Trophoblast cell (in vitro differentiated cells and primary cell): ENCODE measurements around the gene NLE1.

Experiments
- DNase-seq, 2 donors: peaks; one replicate each; pipeline ENCODE4 v3.0.0-alpha.2; 2016
- H2AFZ ChIP-seq: 2 replicates; pipeline ENCODE4 v1.6.1; 2013; ENCODE audit warnings: low read length, moderate library complexity, mild to moderate bottlenecking; ENCODE audit not compliant: insufficient read depth, poor library complexity
- H2AK5ac ChIP-seq: 2 replicates; pipeline ENCODE4 v1.6.1; 2013; ENCODE audit warnings: mild to moderate bottlenecking, low read length
- H2BK120ac ChIP-seq: 2 replicates; pipeline ENCODE4 v1.6.1; 2013; ENCODE audit warnings: low read length, mild to moderate bottlenecking, moderate library complexity; ENCODE audit not compliant: insufficient read depth, poor library complexity
- H2BK12ac ChIP-seq: 2 replicates; pipeline ENCODE4 v1.6.1; 2013; ENCODE audit warnings: mild to moderate bottlenecking, low read length, moderate library complexity
- H2BK5ac ChIP-seq: 2 replicates; pipeline ENCODE4 v1.6.1; 2013; ENCODE audit warnings: low read length, low read depth, moderate library complexity, mild to moderate bottlenecking; ENCODE audit not compliant: poor library complexity
- H3K14ac ChIP-seq: 2 replicates; pipeline ENCODE4 v1.6.1; 2013; ENCODE audit warnings: mild to moderate bottlenecking, low read length
- H3K18ac ChIP-seq: 2 replicates; pipeline ENCODE4 v1.6.1; 2013; ENCODE audit warnings: mild to moderate bottlenecking, low read length
- H3K23ac ChIP-seq: 2 replicates; pipeline ENCODE4 v1.6.1; 2013; ENCODE audit warnings: low read length
- H3K27ac ChIP-seq: 2 replicates; pipeline ENCODE4 v1.5.1; 2013; ENCODE audit warnings: low read depth, mild to moderate bottlenecking, inconsistent platforms, low read length, moderate library complexity
- H3K27me3 ChIP-seq: 2 replicates; pipeline ENCODE4 v1.6.1; 2013; ENCODE audit warnings: inconsistent platforms, mild to moderate bottlenecking, low read length, moderate library complexity; ENCODE audit not compliant: insufficient read depth
- H3K36me3 ChIP-seq, 2 experiments: 1 replicate in 1 of 2; 2 replicates in 1 of 2; pipeline ENCODE4 v1.6.1; 2013; ENCODE audit warnings: low read length in 2 of 2, mild to moderate bottlenecking in 2 of 2, moderate library complexity in 1 of 2; ENCODE audit not compliant: insufficient read depth in 2 of 2, control insufficient read depth in 1 of 2
- H3K4ac ChIP-seq: 2 replicates; pipeline ENCODE4 v1.6.1; 2013; ENCODE audit warnings: low read depth, mild to moderate bottlenecking, low read length, moderate library complexity
- H3K4me1 ChIP-seq, 2 experiments: 1 replicate in 1 of 2; 2 replicates in 1 of 2; pipeline ENCODE4 v1.6.1; 2013; ENCODE audit warnings: low read length in 2 of 2, mild to moderate bottlenecking in 2 of 2, moderate library complexity in 1 of 2; ENCODE audit not compliant: insufficient read depth in 2 of 2, control insufficient read depth in 1 of 2
- H3K4me2 ChIP-seq: 2 replicates; pipeline ENCODE4 v1.6.1; 2013; ENCODE audit warnings: inconsistent platforms, mild to moderate bottlenecking, low read length, moderate library complexity
- H3K4me3 ChIP-seq: 2 replicates; pipeline ENCODE4 v1.5.1; 2013; ENCODE audit warnings: mild to moderate bottlenecking, low read depth, low read length, inconsistent platforms
- H3K79me1 ChIP-seq: one replicate; pipeline ENCODE4 v1.6.1; 2013; ENCODE audit warnings: low read length
- H3K79me2 ChIP-seq: 2 replicates; pipeline ENCODE4 v1.6.1; 2013; ENCODE audit warnings: low read length, mild to moderate bottlenecking; ENCODE audit not compliant: control insufficient read depth, insufficient read depth, poor library complexity
- H3K9ac ChIP-seq: 2 replicates; pipeline ENCODE4 v1.6.1; 2013; ENCODE audit warnings: mild to moderate bottlenecking, low read length
- H3K9me3 ChIP-seq: 2 replicates; pipeline ENCODE4 v1.6.1; 2013; ENCODE audit warnings: low read depth, mild to moderate bottlenecking, control low read depth, inconsistent platforms, low read length; ENCODE audit not compliant: insufficient read depth
- H4K12ac ChIP-seq: 2 replicates; pipeline ENCODE4 v1.6.1; 2013; ENCODE audit warnings: low read depth, mild to moderate bottlenecking, low read length, moderate library complexity
- H4K8ac ChIP-seq: 2 replicates; pipeline ENCODE4 v1.6.1; 2013; ENCODE audit warnings: low read depth, mild to moderate bottlenecking, low read length, moderate library complexity
- H4K91ac ChIP-seq: one replicate; pipeline ENCODE4 v1.6.1; 2013; ENCODE audit warnings: low read depth, mild to moderate bottlenecking, low read length, moderate library complexity
- WGBS: extraction: QIAGEN DNeasy Blood & Tissue Kit; methylation state at CpG from one replicate; pipeline ENCODE4 v1.1.7; 2013; ENCODE audit warnings: missing lambda C conversion rate; ENCODE audit not compliant: insufficient read length, insufficient coverage; ENCODE audit errors: extremely low coverage; 5-methylcytosine and 5-hydroxymethylcytosine counted together

The NLE1 gene

DNA sequence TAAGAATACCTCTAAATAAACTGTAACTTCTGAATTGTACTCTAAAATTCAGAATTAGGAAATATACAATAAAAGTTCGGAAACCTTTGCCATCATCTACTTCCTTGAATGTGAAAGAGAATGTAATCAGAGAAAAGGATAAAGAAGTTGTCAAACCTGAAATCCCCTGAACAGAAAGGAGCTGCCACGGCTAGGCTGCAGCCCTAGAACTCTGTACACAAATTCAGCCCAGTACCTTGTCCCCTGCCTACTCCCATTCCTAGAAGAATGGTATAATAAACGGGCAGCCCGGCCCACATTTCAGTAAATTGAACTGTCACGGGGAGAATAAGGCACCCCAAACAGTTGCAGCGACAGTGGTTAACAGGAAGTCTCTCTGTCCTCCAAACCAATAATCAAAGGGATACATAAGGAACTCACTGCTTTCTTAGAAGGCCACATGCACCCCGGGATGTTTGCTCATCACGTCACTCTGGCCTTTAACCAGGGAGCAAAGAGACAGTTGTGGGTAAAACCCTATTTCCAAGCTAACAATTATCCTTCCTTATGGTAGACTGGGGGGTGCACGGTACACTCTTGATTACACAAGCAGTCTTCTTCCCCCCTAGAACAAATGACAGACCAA lies 54.3 kb downstream of the NLE1 start:
- no peak overlapping the region for H2AK5ac ChIP-seq
- no peaks in the 10 kb centered on the region for H3K36me3 ChIP-seq
- peak in 1 of 2 donors; percentile 34 for DNase-seq
- H3K27me3 ChIP-seq: no peaks in the 10 kb centered on the region
- WGBS: no CpG with 5 or more reads among the region's 9 CpGs
- no peak overlapping the region for H2BK12ac ChIP-seq
- H3K4me1 ChIP-seq: peaks cover 3 to 11% of the 10 kb centered on the region in 2 experiments
- H3K23ac ChIP-seq: no peak overlapping the region
- peaks cover 4% of the 10 kb centered on the region for H3K79me2 ChIP-seq
- peaks cover 10% of the 10 kb centered on the region for H3K79me1 ChIP-seq
- no peaks in the 10 kb centered on the region for H3K9me3 ChIP-seq
- no peak overlapping the region for H3K18ac ChIP-seq
- no peak overlapping the region for H4K8ac ChIP-seq
- peak overlapping the region; percentile 72 for H3K27ac ChIP-seq
- no peak overlapping the region for H3K4me3 ChIP-seq
- no peak overlapping the region for H3K9ac ChIP-seq
- no peak overlapping the region for H4K12ac ChIP-seq
- no peak overlapping the region for H3K4ac ChIP-seq
- no peak overlapping the region for H4K91ac ChIP-seq
- H2BK5ac ChIP-seq: no peak overlapping the region
- H3K14ac ChIP-seq: no peak overlapping the region
- H3K4me2 ChIP-seq: peak overlapping the region; percentile 65
- peak overlapping the region; percentile 49 for H2AFZ ChIP-seq
- H2BK120ac ChIP-seq: no peak overlapping the region

DNA sequence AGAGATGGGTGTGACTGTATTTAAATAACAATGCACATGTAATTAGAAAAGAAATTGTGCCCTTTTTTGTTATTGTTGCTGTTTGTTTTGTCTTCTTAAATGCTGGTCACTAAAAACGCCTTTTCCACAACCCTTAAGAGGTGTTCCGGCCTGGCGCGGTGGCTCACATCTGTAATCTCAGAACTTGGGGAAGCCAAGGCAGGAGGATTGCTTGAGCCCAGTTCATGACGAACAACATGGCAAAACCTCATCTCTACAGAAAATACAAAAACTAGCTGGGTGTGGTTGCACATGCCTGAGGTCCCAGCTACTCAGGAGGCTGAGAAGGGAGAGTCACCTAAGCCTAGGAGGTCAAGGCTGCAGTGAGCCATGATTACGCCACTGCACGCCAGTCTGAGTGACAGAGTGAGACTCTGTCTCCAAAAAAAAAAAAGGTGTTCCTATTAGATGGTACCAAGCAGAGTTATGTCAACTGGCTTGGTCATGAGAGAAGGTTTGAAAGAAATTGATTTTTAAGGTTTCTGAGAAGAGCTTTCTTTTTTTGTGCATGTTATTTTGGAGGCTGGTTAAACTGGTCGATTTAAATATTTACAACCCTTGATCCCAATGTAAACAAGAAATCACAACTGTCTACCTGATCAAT lies 55.1 kb downstream of the NLE1 start:
- Histone ChIP-seq H4K12ac (no peak overlapping the region), H3K79me2 (peaks cover 4% of the 10 kb centered on the region), H2AK5ac (no peak overlapping the region), H4K91ac (no peak overlapping the region), H3K36me3 (no peaks in the 10 kb centered on the region), H3K18ac (no peak overlapping the region), H2BK5ac (no peak overlapping the region), H3K27me3 (no peaks in the 10 kb centered on the region), H2BK12ac (no peak overlapping the region), H3K4me1 (peaks cover 3 to 11% of the 10 kb centered on the region in 2 experiments), H3K4ac (no peak overlapping the region), H2AFZ (no peak overlapping the region), H3K23ac (no peak overlapping the region), H2BK120ac (no peak overlapping the region), H4K8ac (no peak overlapping the region), H3K9me3 (no peaks in the 10 kb centered on the region), H3K14ac (no peak overlapping the region), H3K9ac (no peak overlapping the region), H3K4me2 (no peak overlapping the region), H3K27ac (no peak overlapping the region), H3K79me1 (peaks cover 10% of the 10 kb centered on the region), H3K4me3 (no peak overlapping the region)
- WGBS: no CpG with 5 or more reads among the region's 8 CpGs
- DNase-seq: no peak

DNA sequence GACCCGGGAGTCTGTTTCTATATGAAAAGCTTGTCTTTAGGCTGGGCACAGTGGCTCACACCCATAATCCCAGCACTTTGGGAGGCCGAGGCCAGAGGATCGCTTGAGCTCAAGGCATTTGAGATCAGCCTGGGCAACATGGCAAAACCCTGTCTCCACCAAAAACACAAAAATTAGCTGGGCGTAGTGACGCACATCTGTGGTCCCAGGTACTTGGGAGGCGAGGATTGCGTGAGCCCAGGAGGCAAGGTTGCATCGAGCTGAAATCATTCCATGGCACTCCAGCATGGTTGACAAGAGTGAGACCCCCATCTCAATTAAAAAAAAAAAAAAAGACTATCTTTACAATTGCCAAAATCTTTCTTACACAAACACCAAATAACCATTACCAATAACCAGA lies 55.9 kb downstream of the NLE1 start:
- no peak overlapping the region for H2BK5ac ChIP-seq
- H4K12ac ChIP-seq: no peak overlapping the region
- peaks cover 3 to 11% of the 10 kb centered on the region in 2 experiments for H3K4me1 ChIP-seq
- peaks cover 10% of the 10 kb centered on the region for H3K79me1 ChIP-seq
- H3K4me3 ChIP-seq: no peak overlapping the region
- H3K9me3 ChIP-seq: no peaks in the 10 kb centered on the region
- no peak overlapping the region for H3K18ac ChIP-seq
- no peak overlapping the region for H2BK12ac ChIP-seq
- no peak overlapping the region for H3K4ac ChIP-seq
- no peak overlapping the region for H3K14ac ChIP-seq
- H4K91ac ChIP-seq: no peak overlapping the region
- no peak overlapping the region for H2BK120ac ChIP-seq
- H3K4me2 ChIP-seq: no peak overlapping the region
- H3K36me3 ChIP-seq: no peaks in the 10 kb centered on the region
- H2AK5ac ChIP-seq: no peak overlapping the region
- DNase-seq: no peak
- WGBS: no CpG with 5 or more reads among the region's 8 CpGs
- H2AFZ ChIP-seq: no peak overlapping the region
- H4K8ac ChIP-seq: no peak overlapping the region
- no peak overlapping the region for H3K27ac ChIP-seq
- H3K23ac ChIP-seq: no peak overlapping the region
- peaks cover 4% of the 10 kb centered on the region for H3K79me2 ChIP-seq
- H3K9ac ChIP-seq: no peak overlapping the region
- H3K27me3 ChIP-seq: no peaks in the 10 kb centered on the region

DNA sequence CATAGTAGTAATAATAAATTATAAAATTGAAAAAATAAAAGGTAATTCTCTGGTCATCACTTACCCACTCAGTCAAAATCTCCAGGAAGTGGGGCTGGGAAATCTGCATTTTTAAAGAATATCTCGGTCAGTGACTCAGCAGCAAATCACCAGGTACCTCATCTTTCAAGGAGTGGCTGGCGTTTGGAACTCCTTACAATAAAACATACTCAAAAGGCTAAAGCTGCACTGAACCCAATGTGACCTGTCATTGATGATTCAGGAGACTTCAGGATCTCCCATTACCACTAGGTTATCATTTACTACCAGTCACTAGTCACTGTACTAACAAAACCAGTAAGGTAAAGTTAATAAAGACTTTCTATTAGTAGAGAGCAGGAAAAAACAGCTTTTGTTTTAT lies 57.1 kb downstream of the NLE1 start:
- Histone ChIP-seq H3K27me3 (no peaks in the 10 kb centered on the region), H2AK5ac (no peak overlapping the region), H3K9me3 (no peaks in the 10 kb centered on the region), H2AFZ (no peak overlapping the region), H3K14ac (no peak overlapping the region), H3K79me2 (peaks cover 4% of the 10 kb centered on the region), H3K18ac (no peak overlapping the region), H3K4me3 (no peak overlapping the region), H3K23ac (no peak overlapping the region), H3K9ac (no peak overlapping the region), H3K36me3 (no peaks in the 10 kb centered on the region), H4K12ac (no peak overlapping the region), H3K4ac (no peak overlapping the region), H3K4me1 (peaks cover 3 to 11% of the 10 kb centered on the region in 2 experiments), H3K4me2 (no peak overlapping the region), H3K27ac (no peak overlapping the region), H4K8ac (no peak overlapping the region), H2BK120ac (no peak overlapping the region), H4K91ac (no peak overlapping the region), H2BK5ac (no peak overlapping the region), H2BK12ac (no peak overlapping the region), H3K79me1 (peaks cover 10% of the 10 kb centered on the region)
- peak in 1 of 2 donors; percentile 18 for DNase-seq
- WGBS: no CpG with 5 or more reads among the region's 2 CpGs
